DMS79 treated with DMSO at 0.1 percent for 48 hours (cell line): ENCODE measurements around the gene IL1RAPL2.

ENCODE experiments used
- DNase-seq: peaks from one replicate; lab custom pipeline; 2025; lab: John Stamatoyannopoulos, UW

The IL1RAPL2 gene

GRCh38 chrX:105266456-105266855 lies 700.5 kb downstream of the IL1RAPL2 start:
- DNase-seq, result no peak

- DNase-seq, result no peak
Observed at GRCh38 chrX:105267167-105267566, 701.2 kb downstream of the IL1RAPL2 start.

- no peak for DNase-seq
Observed at GRCh38 chrX:105269386-105269785, 703.4 kb downstream of the IL1RAPL2 start.

- no peak for DNase-seq
Observed at GRCh38 chrX:105273326-105273725, 707.3 kb downstream of the IL1RAPL2 start.

GRCh38 chrX:105274091-105274490 lies 708.1 kb downstream of the IL1RAPL2 start:
- no peak for DNase-seq

- DNase-seq, result no peak
Observed at GRCh38 chrX:105277132-105277531, 711.1 kb downstream of the IL1RAPL2 start.

- no peak for DNase-seq
Observed at GRCh38 chrX:105282077-105282476, 716.1 kb downstream of the IL1RAPL2 start.

GRCh38 chrX:105297041-105297440 lies 731.0 kb downstream of the IL1RAPL2 start:
- DNase-seq, result no peak

GRCh38 chrX:105299286-105299685 lies 733.3 kb downstream of the IL1RAPL2 start:
- DNase-seq, result no peak

GRCh38 chrX:105302246-105302645 lies 736.2 kb downstream of the IL1RAPL2 start:
- no peak for DNase-seq

GRCh38 chrX:105307762-105308161 lies 741.8 kb downstream of the IL1RAPL2 start:
- no peak for DNase-seq

- no peak for DNase-seq
Observed at GRCh38 chrX:105313596-105313995, 747.6 kb downstream of the IL1RAPL2 start.

- DNase-seq, result no peak
Observed at GRCh38 chrX:105314458-105314857, 748.5 kb downstream of the IL1RAPL2 start.

- no peak for DNase-seq
Observed at GRCh38 chrX:105315248-105315647, 749.2 kb downstream of the IL1RAPL2 start.

GRCh38 chrX:105317117-105317516 lies 751.1 kb downstream of the IL1RAPL2 start:
- no peak for DNase-seq

GRCh38 chrX:105323928-105324327 lies 757.9 kb downstream of the IL1RAPL2 start:
- DNase-seq, result no peak

- no peak for DNase-seq
Observed at GRCh38 chrX:105328773-105329172, 762.8 kb downstream of the IL1RAPL2 start.

GRCh38 chrX:105331244-105331643 lies 765.2 kb downstream of the IL1RAPL2 start:
- DNase-seq, result no peak

- no peak for DNase-seq
Observed at GRCh38 chrX:105347373-105347772, 781.4 kb downstream of the IL1RAPL2 start.

- DNase-seq, result no peak
Observed at GRCh38 chrX:105349476-105349875, 783.5 kb downstream of the IL1RAPL2 start.

GRCh38 chrX:105375816-105376215 lies 809.8 kb downstream of the IL1RAPL2 start:
- no peak for DNase-seq

GRCh38 chrX:105424729-105425128 lies 858.7 kb downstream of the IL1RAPL2 start:
- DNase-seq, result no peak

GRCh38 chrX:105451401-105451800 lies 885.4 kb downstream of the IL1RAPL2 start:
- DNase-seq, result no peak

- DNase-seq, result no peak
Observed at GRCh38 chrX:105458846-105459245, 892.8 kb downstream of the IL1RAPL2 start.

- no peak for DNase-seq
Observed at GRCh38 chrX:105460376-105460775, 894.4 kb downstream of the IL1RAPL2 start.
